GM12872 (cell line): ENCODE data around the gene HSD17B1.

Experiments used
- CTCF ChIP-seq: IDR thresholded peaks from 3 replicates; pipeline ENCODE4 v1.5.1; 2011; ENCODE audit warnings: low read depth, mild to moderate bottlenecking, low read length, moderate library complexity; ENCODE audit not compliant: insufficient read depth

Gene HSD17B1

GRCh38 chr17:42519546-42520491 is 32.9 kb upstream of the HSD17B1 start:
- TF ChIP-seq CTCF, result no peak

GRCh38 chr17:42520540-42520951 is 32.2 kb upstream of the HSD17B1 start:
- peak; percentile 39; the same call in 2 of the 3 replicates for TF ChIP-seq CTCF

- no peak for TF ChIP-seq CTCF
These were observed 31.7 kb upstream of the HSD17B1 start for GRCh38 chr17:42521036-42521435.

GRCh38 chr17:42521666-42522262 is 31.0 kb upstream of the HSD17B1 start:
- no peak for TF ChIP-seq CTCF

- no peak for TF ChIP-seq CTCF
These were observed 30.4 kb upstream of the HSD17B1 start for GRCh38 chr17:42522263-42522790.

- no peak for TF ChIP-seq CTCF
These were observed 29.9 kb upstream of the HSD17B1 start for GRCh38 chr17:42522798-42523278.

GRCh38 chr17:42525221-42525620 is 27.5 kb upstream of the HSD17B1 start:
- no peak for TF ChIP-seq CTCF
